Omental fat pad (tissue), 4 donors: ENCODE data around the gene CLEC16A. TPM values are rescaled to one million over a fixed set of nuclear protein-coding genes. Genes with fewer than 3 reads are reported as not detected.

Experiments
- ATAC-seq: fragments of 150-250 bp; one replicate; pipeline ENCODE4 v1.9.1; 2016; ENCODE audit warnings: mild to moderate bottlenecking, moderate library complexity; ENCODE audit not compliant: low FRiP score
- DNase-seq: peaks from one replicate; pipeline ENCODE4 v3.0.0-alpha.2; 2019; ENCODE audit warnings: low spot score
- CTCF ChIP-seq, 3 donors: fragments of 450-650 bp; IDR thresholded peaks; one replicate each; pipeline ENCODE4 v1.5.1; 2016 to 2017; ENCODE audit warnings: antibody characterized with exemption in 3 of 3, mild to moderate bottlenecking in 3 of 3, moderate library complexity in 2 of 3
- total RNA-seq, 4 donors: library from RNA; depleted of rRNA; stranded (reverse); fragments of >200 nt; gene quantifications; one replicate each; pipeline ENCODE4 v1.1.0, GENCODE V29; 2016

CLEC16A gene
- total RNA-seq, 4 donors from 2014 or later: 24.0 to 36.9 (median 29.5) TPM

- ATAC-seq (no peak), DNase-seq (no peak)
- no peak for TF ChIP-seq CTCF (IDR thresholded peaks at IDR 0.05)
These were observed 122.0 kb downstream of the CLEC16A start for GRCh38 chr16:11066261-11066870.

- no peak for TF ChIP-seq CTCF (IDR thresholded peaks at IDR 0.05)
- ATAC-seq (no peak), DNase-seq (no peak)
These were observed 122.9 kb downstream of the CLEC16A start for GRCh38 chr16:11067266-11067665.

GRCh38 chr16:11067697-11068141 is 123.4 kb downstream of the CLEC16A start:
- ATAC-seq (no peak), DNase-seq (no peak)
- TF ChIP-seq CTCF (IDR thresholded peaks at IDR 0.05): no peak

GRCh38 chr16:11071829-11072228 is 127.5 kb downstream of the CLEC16A start:
- no peak for DNase-seq
- no peak for ATAC-seq

GRCh38 chr16:11072420-11073153 is 128.2 kb downstream of the CLEC16A start:
- no peak for ATAC-seq
- DNase-seq: no peak
- TF ChIP-seq CTCF (IDR thresholded peaks at IDR 0.05): no peak

More at GRCh38 chr16:11071829-11072228, 127.5 kb downstream of the CLEC16A start:
- no peak for TF ChIP-seq CTCF (IDR thresholded peaks at IDR 0.05)

GRCh38 chr16:11073407-11073999 is 129.1 kb downstream of the CLEC16A start:
- TF ChIP-seq CTCF (IDR thresholded peaks at IDR 0.05): no peak
- DNase-seq (no peak), ATAC-seq (no peak)
